Non-pigmented ciliary epithelial cell (primary cell): ENCODE results near the gene AGAP1.

Source experiments
- DNase-seq: peaks from one replicate; pipeline ENCODE4 v3.0.0-alpha.2; 2010; ENCODE audit warnings: low read depth

AGAP1 gene

GRCh38 chr2:235812185-235812665 is 318.4 kb downstream of the AGAP1 start:
- DNase-seq: no peak

GRCh38 chr2:235813398-235813797 is 319.6 kb downstream of the AGAP1 start:
- DNase-seq: no peak

GRCh38 chr2:235820571-235820970 is 326.7 kb downstream of the AGAP1 start:
- DNase-seq: no peak

GRCh38 chr2:235824331-235824730 is 330.5 kb downstream of the AGAP1 start:
- DNase-seq: no peak

- DNase-seq: no peak
Measured at GRCh38 chr2:235825946-235826345, 332.1 kb downstream of the AGAP1 start.

GRCh38 chr2:235826826-235827225 is 333.0 kb downstream of the AGAP1 start:
- DNase-seq: no peak

GRCh38 chr2:235827585-235827992 is 333.7 kb downstream of the AGAP1 start:
- DNase-seq: peak; percentile 14

GRCh38 chr2:235829726-235830125 is 335.9 kb downstream of the AGAP1 start:
- DNase-seq: no peak

GRCh38 chr2:235831755-235832154 is 337.9 kb downstream of the AGAP1 start:
- DNase-seq: no peak

- DNase-seq: no peak
Measured at GRCh38 chr2:235832941-235833340, 339.1 kb downstream of the AGAP1 start.

GRCh38 chr2:235833971-235834620 is 340.3 kb downstream of the AGAP1 start:
- no peak for DNase-seq

GRCh38 chr2:235834781-235835180 is 340.9 kb downstream of the AGAP1 start:
- no peak for DNase-seq

- no peak for DNase-seq
Measured at GRCh38 chr2:235835810-235836209, 342.0 kb downstream of the AGAP1 start.

GRCh38 chr2:235836491-235836911 is 342.7 kb downstream of the AGAP1 start:
- no peak for DNase-seq

- DNase-seq: no peak
Measured at GRCh38 chr2:235839226-235839625, 345.4 kb downstream of the AGAP1 start.

- DNase-seq: no peak
Measured at GRCh38 chr2:235839974-235840373, 346.1 kb downstream of the AGAP1 start.

- no peak for DNase-seq
Measured at GRCh38 chr2:235841863-235842262, 348.0 kb downstream of the AGAP1 start.

GRCh38 chr2:235842941-235843340 is 349.1 kb downstream of the AGAP1 start:
- DNase-seq: no peak

GRCh38 chr2:235843591-235844395 is 349.9 kb downstream of the AGAP1 start:
- DNase-seq: no peak

GRCh38 chr2:235844561-235844960 is 350.7 kb downstream of the AGAP1 start:
- no peak for DNase-seq

GRCh38 chr2:235845245-235845644 is 351.4 kb downstream of the AGAP1 start:
- no peak for DNase-seq

GRCh38 chr2:235847576-235847975 is 353.7 kb downstream of the AGAP1 start:
- DNase-seq: no peak

GRCh38 chr2:235848055-235848454 is 354.2 kb downstream of the AGAP1 start:
- no peak for DNase-seq
